Breast epithelium (tissue), 3 donors: ENCODE measurements around the gene MSH2.

Source experiments
- POLR2AphosphoS5 ChIP-seq, 3 donors: sonication (generic); formaldehyde crosslinking; IDR thresholded peaks; one replicate each; pipeline ENCODE4 v1.6.1; 2017; ENCODE audit warnings: antibody characterized with exemption in 3 of 3
- TF ChIP-seq, protein P1 (sequence below), 3 donors: fragments of 450-650 bp; IDR thresholded peaks; one replicate each; pipeline ENCODE4 v1.5.1; 2016 to 2017; ENCODE audit warnings: antibody characterized with exemption in 3 of 3, mild to moderate bottlenecking in 3 of 3, moderate library complexity in 3 of 3

GRCh38 chr2:47525167-47525566 is 122.2 kb downstream of the MSH2 start:
- TF ChIP-seq, protein P1, sequence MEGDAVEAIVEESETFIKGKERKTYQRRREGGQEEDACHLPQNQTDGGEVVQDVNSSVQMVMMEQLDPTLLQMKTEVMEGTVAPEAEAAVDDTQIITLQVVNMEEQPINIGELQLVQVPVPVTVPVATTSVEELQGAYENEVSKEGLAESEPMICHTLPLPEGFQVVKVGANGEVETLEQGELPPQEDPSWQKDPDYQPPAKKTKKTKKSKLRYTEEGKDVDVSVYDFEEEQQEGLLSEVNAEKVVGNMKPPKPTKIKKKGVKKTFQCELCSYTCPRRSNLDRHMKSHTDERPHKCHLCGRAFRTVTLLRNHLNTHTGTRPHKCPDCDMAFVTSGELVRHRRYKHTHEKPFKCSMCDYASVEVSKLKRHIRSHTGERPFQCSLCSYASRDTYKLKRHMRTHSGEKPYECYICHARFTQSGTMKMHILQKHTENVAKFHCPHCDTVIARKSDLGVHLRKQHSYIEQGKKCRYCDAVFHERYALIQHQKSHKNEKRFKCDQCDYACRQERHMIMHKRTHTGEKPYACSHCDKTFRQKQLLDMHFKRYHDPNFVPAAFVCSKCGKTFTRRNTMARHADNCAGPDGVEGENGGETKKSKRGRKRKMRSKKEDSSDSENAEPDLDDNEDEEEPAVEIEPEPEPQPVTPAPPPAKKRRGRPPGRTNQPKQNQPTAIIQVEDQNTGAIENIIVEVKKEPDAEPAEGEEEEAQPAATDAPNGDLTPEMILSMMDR (IDR thresholded peaks at IDR 0.05), result no peak
- TF ChIP-seq POLR2AphosphoS5 (IDR thresholded peaks at IDR 0.05), result no peak
